ENCODE data around the gene RALGPS2.
A peak's percentile ranks its signal among the peaks of the same experiment; 100 is the strongest.

The RALGPS2 gene

DNA sequence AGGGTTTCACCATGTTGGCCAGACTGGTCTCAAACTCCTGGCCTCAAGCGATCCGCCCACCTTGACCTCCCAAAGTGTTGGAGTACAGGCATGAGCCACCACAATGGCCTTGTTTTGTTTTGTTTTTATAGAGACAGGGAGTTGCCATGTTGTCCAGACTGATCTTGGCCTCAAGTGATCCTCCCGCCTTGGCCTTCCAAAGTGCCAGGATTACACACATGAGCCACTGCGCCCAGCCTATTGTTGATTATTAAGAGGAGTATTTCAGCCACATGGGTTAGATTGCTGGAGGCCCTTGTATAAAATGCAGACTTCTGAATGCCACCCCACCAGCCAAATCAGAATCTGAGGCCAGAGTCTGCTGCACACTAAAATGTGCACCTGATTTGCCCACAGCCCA is 203.0 kb downstream of the RALGPS2 start:
- DNase-seq: no peak

GRCh38 chr1:178928976-178929375 is 203.9 kb downstream of the RALGPS2 start:
- no peak for DNase-seq

DNA sequence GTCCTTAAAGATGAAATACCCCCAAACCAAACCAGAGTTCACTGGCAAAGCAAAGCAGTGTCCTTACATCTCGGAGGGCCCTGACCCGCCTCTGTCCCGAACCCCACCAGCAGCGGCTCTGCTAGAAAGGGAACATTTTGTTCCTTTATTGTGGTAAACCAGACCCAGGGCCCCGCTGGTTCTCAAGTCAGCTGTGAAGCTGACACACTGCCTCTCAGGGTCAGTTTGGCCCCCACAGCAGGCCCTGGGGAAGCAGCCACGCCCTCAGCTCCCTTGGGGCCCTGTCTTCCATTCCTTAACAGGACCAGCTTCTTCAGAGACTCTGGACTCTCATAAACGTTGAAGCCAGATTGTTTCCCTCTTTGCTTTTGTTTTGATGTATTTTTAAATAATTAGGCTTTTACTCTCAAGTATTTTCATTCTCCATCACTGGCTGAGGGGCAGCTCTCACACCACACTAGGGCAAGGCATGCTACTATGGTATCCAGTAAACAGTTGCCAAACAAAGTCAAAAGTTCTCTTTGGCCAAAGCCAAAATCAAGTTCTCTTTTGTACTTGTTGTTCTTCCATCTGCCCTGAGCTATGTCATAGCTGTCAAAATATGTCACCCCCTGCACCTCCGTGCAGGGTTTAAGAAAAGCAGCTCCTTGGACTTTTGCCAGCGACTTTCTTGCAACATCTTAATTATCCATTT is 207.0 kb downstream of the RALGPS2 start:
- DNase-seq: peak in 1 of 2 experiments; percentile 28

- DNase-seq: no peak
Measured at GRCh38 chr1:178932552-178932906, 207.5 kb downstream of the RALGPS2 start.

GRCh38 chr1:178933105-178933561 is 208.1 kb downstream of the RALGPS2 start:
- no peak for DNase-seq

DNA sequence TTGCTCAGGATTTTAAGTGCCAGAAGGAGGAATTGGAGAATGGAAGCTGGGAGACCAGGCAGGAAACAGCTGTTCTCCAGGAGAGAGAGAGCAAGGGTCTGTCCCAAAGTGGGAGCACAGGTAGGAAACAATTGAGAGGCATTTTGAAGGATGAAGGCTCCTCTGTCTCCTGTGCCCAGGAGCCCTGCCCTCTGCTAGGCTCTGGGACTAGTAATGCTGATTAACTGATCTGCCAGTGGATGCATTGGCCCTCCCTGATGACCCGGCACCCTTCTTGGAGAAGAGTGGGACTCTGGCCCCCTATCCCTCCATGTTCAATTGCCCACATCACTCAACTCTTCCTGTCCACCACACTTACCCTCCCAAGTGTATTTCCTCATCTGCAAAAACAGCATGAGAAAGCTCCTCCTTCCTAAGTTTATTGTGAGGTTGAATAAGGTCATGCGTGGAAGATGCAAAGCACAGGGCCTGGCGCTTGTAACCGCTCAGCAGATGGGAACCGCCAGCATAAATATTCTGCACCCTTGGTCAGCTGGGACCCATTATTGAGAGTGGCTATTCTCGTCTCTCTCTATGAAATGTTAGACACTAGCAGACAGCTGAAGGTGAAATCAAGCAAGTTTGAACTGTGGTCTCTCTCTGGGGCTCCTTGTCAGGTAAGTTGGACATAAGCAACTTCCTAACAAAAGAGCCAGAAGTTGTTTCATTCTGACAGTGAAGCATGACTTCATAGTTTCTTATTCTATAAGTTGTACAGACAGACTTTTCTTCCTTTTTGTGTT is 208.9 kb downstream of the RALGPS2 start:
- no peak for DNase-seq

DNA sequence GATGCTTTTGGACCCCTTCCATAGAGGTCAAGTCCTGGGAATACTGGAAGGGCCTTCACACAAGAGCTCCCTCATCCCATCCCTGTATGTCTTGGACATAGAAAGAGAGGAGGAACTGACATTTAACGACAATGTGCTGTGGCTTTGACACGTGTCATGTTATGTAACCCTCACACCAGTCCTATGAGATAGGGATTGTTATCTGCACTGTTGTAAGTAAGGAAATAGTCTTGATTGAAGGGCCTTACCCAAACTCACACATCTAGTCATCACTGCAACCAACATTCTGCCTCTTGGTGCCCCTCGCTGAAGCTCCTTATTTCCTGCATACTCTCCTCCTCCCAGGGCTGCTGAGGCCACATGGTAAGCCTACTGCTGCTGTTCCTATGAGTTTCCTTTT is 209.5 kb downstream of the RALGPS2 start:
- DNase-seq: no peak

DNA sequence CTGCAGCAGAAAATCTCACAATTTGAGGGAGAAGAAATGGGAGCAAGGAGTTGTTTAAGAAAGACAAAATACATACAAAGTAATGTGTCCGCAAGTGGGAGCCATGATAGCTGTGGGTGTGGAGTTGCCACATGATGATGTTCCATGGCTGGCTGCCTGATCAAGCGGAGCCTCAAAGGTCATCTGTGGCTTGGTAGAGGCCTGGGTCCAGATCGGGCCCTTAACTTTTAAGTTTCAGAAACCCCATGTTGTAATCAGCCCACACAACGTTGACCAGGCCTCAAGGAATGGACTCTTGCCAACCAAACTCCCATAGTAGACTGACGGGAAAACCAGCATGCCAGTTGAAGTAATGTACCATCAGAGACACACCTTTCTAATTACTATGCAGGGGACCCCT is 210.6 kb downstream of the RALGPS2 start:
- DNase-seq: no peak

- no peak for DNase-seq
Measured at GRCh38 chr1:178937695-178938094, 212.7 kb downstream of the RALGPS2 start.

GRCh38 chr1:178938101-178938958 is 213.3 kb downstream of the RALGPS2 start:
- no peak for DNase-seq

GRCh38 chr1:178938959-178939317 is 213.9 kb downstream of the RALGPS2 start:
- peak; percentile 92 to 97 for DNase-seq

DNA sequence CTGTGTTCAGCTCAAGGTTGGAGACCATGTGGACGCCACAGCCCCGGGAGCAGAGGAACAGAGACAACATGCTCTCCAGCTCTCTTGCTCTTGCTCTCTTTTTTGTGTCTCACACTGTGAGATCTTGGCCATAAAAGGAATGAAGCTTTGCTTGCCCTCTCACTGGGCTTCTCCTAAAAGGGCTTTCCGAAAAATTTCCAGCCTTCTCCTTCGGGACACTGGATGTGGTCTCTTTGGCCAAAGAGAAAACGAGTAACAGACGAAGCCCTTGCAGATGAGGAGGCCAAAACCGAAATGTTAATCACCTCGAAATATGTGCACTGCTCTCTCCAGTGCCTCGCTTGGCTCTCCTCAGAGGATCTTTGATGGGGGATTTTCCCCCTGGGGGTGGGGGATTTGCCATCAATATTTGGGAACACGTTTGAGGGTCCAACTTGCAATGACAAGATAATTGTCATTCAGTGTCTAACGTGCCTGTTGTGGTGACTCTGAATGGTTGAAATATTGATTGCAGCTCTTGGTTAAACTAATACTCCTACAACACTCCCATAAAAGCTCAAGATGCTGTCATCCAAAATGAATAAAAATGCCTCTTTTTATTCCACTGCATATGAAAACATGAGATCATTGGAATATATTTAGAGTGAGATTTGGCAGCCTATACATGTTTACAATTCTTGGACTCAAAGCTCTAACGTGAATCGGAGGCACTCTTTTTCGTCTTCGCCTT is 214.5 kb downstream of the RALGPS2 start:
- peak; percentile 68 to 82 for DNase-seq

DNA sequence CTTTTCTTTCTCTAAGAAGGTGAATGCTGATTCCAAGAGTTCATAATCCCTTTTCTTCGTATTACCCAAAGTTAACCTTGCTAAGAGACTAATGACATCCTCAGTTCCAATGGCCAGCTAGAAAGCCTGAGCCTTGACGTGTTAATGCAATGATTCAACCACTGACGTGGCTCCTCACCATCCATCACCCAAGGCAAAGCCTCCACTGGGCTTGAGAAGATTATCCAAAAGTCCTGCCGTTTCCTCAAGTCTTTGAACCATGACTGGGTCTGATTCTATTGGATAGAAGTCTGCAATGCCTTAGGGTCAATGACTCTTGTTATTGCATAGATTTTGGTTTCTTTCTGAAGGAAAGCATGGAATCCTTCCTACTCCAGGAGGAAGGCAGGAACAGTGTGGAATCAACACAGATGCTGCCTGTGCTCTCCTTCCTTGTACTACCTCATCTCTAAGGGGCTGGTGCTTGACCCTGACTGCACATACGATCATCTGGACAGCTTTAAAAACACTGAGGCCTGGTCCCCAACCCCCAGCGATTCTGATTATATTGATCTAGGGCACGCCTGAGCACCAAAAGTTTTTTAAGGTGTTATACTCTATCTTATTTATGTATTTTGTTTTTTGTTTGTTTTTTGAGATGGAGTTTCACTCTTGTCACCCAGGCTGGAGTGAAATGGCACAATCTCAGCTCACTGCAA is 215.2 kb downstream of the RALGPS2 start:
- no peak for DNase-seq

- DNase-seq: no peak
Measured at GRCh38 chr1:178941261-178941689, 216.2 kb downstream of the RALGPS2 start.

- no peak for DNase-seq
Measured at GRCh38 chr1:178941849-178942248, 216.8 kb downstream of the RALGPS2 start.

- peak in 1 of 2 experiments; percentile 32 for DNase-seq
Measured at GRCh38 chr1:178942285-178943198, 217.5 kb downstream of the RALGPS2 start.

- no peak for DNase-seq
Measured at GRCh38 chr1:178944729-178945128, 219.7 kb downstream of the RALGPS2 start.

GRCh38 chr1:178945763-178946266 is 220.8 kb downstream of the RALGPS2 start:
- no peak for DNase-seq

DNA sequence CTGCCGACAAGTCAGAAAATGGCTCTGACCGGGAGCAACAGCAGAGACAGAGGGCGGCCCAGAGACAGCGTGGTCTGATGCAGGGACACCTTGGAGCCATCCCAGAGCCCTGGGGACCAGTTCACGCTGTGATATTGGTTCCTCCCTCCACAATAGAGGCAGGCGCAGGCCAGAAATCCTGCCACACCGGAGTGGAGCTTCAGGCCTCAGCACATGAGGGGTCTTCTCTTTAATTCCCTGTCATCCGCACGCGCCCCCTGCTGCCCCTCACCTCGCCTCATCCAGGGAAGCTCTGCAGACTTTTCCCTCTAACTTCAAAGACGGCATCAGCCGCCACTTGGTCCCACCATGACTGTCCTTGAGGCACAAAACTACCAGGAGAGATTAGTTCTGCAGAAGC is 221.4 kb downstream of the RALGPS2 start:
- DNase-seq: no peak

GRCh38 chr1:178946855-178947676 is 222.0 kb downstream of the RALGPS2 start:
- DNase-seq: no peak
